Stimulated activated CD4-positive, alpha-beta T cell treated with anti-CD3 and anti-CD28 coated beads, TNF-alpha, amount 100 ng/mL, for 24 hours (primary cell): ENCODE data around the gene KMT5C.
"Not testable (repeated sequence)": the region's sequence is repeated elsewhere in the genome, so short reads cannot be mapped to it uniquely, and the experiment has no call there.

ENCODE experiments used
- DNase-seq, 3 experiments: peaks; one replicate each; pipeline ENCODE4 v3.0.0-alpha.2; 2020; ENCODE audit warnings: low read depth in 3 of 3

Gene KMT5C

GRCh38 chr19:55316646-55317045 is 23.0 kb upstream of the KMT5C start:
- no peak for DNase-seq

- DNase-seq: no peak
Measured at GRCh38 chr19:55319785-55320184, 19.9 kb upstream of the KMT5C start.

GRCh38 chr19:55320844-55321419 is 18.7 kb upstream of the KMT5C start:
- no peak for DNase-seq

DNA sequence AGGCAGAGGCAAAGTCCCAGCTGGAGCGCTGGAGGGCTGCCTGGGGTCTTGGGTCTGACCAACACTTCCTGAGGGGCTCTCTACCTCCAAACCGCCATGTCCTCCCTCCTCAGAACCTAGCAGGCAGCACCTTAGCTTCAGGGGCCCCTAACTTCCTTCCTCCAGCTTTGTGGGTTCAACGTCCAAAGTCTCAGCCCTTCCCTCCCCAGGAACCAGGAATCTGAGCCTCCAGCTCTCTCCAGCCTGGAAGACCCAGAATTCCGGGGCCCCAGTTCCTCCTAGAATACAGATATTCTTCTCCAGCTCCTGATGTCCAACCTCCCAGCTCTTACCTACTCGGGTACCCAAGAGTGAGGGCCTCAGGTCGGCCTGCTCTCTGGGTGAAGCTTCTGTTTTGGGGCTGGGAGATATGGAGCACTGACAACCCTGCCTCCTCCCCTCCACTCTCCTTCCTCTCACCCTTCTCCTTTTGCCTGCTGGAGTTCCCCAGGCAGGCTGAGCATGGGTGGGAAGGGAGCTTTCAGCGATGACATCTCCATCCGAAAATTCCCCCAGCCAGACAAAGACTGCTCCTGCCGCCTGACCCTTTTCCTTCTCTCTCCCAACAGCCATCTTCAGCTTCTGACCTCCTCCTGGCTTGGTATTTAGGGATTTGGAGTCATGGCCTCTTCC is 18.1 kb upstream of the KMT5C start:
- DNase-seq: no peak

GRCh38 chr19:55322204-55322885 is 17.3 kb upstream of the KMT5C start:
- no peak for DNase-seq

GRCh38 chr19:55324662-55325061 is 15.0 kb upstream of the KMT5C start:
- no peak for DNase-seq

GRCh38 chr19:55325172-55325571 is 14.5 kb upstream of the KMT5C start, which contains the start of gene TMEM150B:
Gene TMEM150B (minus strand): TSS chr19:55325341. CDS start chr19:55321036, 4,305 bp downstream.
- DNase-seq: no peak

GRCh38 chr19:55328774-55329318 is 10.8 kb upstream of the KMT5C start:
- DNase-seq: not testable (repeated sequence)

DNA sequence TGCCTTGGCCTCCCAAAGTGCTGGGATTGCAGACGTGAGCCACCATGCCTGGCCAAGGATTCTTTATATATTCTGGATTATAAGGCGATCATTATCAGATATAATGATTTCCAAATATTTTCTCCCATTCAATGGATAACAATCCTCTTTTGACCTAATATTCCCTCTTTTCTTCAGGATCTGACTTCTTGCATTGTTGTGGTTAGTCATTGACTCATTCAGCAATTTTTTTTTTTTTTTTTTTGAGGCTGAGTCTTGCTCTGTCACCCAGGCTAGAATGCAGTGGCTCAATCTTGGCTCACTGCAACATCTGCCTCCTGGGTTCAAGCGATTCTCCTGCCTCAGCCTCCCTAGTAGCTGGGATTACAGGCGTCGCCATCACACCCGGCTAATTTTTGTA is 9.9 kb upstream of the KMT5C start:
- DNase-seq: not testable (repeated sequence)

- DNase-seq: no peak
Measured at GRCh38 chr19:55333870-55334269, 5.8 kb upstream of the KMT5C start.

DNA sequence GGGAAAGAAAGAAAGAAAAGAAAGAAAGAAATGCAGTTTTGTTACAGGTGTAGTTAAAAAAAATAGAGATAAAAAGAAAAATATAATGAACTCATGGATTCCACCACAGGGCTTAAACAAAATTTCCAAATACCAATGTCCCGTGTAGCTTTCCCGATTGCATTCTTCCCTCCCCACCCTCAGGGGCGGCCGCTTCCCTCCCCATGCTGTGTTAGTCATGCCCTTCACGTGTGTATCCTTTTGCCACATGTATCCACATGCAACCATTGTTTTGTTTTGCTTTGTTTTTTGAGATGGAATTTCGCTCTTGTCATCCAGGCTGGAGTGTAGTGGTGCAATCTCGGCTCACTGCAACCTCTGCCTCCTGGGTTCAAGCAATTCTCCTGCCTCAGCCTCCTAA is 3.6 kb upstream of the KMT5C start:
- no peak for DNase-seq

DNA sequence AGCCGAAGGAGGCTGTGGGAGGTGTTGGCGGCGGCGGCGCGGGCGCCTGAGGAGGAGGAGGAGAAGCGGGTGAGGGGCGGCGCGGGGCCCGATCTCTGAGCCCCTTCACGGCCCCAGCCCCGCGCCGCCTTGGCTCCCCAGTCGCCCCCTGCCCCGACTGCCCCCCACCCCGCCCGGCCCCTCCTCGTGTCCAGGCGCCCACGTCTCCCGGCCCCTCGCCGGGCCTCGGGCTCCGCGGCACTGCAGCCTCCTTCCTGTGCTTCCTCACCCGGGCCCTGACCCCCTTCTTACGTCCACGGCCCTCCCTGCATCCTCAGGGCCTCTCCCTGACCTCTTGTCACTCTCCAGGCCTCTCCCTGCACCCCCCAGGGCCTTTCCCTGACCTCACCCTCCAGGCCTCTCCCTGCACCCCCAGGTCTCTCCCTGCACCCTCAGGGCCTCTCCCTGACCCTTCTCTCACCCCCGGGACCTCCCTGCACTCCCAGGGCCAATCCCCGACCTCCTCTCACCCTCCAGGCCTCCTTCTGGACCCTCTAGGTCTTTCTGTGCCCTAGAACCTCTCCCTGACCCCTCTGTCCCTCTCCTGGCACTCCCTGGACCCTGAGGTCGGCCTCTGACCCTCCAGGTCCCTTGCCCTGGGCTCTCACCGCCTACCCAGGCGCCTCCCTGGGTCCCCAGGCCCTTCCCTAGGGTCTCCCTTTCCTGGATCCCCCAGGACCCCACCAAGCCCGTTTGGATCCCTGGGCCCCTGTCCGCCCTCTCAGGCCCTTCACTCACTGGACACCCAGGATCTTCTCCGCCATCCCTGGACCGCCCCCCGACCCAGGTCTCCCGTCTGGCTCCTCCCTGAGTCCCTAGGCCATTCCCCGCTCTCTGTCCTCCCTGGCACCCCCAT is 460 bp downstream of the KMT5C start:
- peak in 1 of 3 experiments; percentile 17 for DNase-seq

GRCh38 chr19:55340784-55341147 is 1.1 kb downstream of the KMT5C start:
- no peak for DNase-seq

- peak; percentile 27 to 79 (median 48) for DNase-seq
Measured at GRCh38 chr19:55341171-55341588, 1.5 kb downstream of the KMT5C start.

DNA sequence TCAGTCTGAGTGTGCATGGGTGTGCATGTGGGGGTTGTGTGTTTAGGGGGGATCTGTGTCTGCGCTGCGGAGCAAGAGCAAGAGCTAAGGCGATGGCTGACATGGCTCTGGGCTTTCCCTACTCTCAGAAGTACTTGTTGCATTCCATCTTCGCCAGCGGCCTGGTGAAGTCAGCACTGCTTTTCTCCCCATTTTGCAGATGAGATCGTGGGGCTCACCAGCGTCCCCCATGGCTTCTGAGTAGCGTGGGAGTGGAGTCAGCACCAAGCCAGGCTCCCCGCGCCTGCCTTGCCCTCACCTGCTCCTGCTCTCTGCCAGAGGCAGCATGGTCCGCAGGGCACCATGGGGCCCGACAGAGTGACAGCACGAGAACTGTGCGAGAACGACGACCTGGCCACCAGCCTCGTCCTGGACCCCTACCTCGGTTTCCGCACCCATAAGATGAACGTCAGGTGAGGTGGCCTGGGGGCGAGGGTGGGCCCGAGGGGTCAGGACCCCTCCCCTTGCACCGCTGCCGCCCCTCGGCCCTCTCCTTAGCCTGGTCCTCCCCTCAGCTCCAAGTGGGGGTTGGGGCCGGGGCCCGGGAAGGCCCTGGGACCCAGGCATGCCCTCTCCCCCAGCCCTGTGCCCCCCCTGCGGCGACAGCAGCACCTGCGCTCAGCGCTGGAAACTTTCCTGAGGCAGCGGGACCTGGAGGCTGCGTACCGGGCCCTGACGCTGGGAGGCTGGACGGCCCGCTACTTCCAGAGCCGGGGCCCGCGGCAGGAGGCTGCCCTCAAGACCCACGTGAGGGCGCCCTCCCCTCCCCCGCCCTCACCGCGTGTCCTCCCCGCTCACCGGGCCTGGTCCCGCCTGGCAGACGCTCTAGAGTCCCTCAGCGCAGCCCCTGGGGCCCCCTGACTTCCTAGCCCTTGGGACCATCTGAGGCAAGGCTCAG is 2.2 kb downstream of the KMT5C start:
- DNase-seq: no peak

- no peak for DNase-seq
Measured at GRCh38 chr19:55344444-55344843, 4.8 kb downstream of the KMT5C start.

DNA sequence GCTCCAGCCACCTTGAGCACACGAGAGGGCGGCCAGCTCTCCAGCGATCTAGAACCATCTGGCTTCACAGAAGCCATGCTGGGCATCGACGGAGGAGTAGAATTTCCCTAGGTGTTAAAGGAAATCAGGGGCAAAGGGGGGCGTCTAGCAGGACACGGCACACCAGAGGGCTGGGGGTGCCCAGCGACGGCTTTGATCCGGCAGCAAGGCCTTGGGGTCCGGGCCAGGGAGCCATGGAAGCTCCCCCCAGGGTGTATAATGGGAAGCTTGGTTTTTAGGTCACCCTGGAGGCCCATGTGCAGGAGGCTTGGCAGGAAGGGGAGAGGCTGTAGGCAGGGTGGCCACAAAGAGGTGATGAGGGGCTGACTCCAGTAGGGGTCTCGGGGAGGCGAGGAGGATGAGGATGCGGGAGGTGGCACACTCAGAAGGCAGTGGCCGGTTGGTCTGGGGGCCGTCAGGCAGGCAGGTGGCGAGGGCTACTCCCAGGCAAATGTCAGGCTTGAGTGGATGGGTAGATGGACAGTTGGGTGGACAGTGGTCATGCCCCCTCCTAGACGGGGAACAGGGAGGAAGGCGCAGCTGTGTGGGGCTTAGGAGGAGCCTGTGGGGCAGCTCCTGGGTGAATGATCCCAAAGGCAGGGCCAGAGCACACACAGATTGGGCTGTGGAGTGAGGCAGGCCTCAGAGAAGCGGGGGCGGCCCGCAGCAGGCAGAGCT is 5.6 kb downstream of the KMT5C start:
- DNase-seq: no peak

DNA sequence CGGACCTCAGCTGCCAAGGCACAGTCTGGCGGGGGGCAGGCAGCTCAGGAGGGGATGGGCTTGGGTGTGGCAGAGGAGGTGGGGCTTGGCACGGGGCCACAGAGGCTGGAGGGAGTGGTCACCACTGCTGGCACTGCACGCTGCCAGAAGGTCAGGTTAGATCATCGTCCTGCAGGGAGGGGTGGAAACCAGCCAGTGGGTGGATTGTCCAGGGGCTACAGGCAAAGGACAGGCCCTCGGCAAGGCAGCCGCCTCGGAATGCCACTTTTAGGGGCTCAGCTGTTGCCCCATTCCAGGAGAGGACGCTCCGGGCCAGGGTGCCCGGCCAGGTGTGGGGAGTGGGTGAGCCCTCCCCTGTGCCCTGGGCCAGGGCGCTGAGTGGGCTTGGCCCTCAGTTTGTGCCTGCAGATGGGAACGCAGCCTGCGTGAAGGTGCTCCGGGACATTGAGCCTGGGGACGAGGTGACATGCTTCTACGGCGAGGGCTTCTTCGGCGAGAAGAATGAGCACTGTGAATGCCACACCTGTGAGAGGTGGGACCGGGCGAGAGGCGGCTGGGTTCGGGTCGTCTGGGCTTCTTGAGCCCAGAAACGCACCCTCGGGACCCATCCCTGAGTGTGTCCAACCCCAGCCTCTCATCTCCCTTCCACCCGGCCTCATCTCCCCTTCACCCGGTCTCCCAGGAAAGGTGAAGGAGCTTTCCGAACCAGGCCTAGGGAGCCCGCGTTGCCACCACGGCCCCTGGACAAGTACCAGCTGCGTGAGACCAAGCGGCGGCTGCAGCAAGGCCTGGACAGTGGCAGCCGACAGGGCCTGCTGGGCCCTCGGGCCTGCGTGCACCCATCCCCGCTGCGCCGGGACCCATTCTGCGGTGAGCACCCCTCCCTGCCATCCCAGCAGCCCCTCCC is 6.4 kb downstream of the KMT5C start:
- no peak for DNase-seq
